HTERT RPE-1 (cell line): Measurements from ENCODE around the gene CCL1.

ENCODE experiments used
- in situ Hi-C: fragments of 300-500 bp; cut with MboI; formaldehyde crosslinking; loops from 4 replicates; pipeline ENCODE4 v1.14.3; 2020; ENCODE audit warnings: low sequenced_read_pairs

CCL1 gene, protein sequence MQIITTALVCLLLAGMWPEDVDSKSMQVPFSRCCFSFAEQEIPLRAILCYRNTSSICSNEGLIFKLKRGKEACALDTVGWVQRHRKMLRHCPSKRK

DNA sequence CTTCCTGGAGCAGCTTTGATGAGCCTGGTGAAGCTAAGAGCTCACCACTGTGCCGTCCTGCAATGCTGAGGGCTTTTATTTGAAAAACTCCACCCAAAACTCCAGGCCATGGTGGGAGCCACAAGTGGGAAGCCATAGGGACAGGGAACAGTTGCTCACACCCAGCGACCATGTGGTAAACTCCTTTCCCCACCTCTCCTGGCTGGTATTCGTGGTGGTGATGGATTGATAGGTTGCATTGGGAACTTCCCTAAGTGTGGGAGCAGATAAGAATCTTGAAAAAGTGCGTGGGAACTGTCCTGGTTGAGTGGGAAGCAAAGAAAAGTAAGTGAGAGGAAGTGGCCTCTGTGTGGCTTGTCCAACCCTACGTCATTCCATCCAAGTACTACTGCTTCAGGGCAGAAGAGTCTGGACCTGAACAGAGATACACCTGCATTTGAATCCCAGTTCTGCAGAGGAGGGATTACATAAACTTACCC lies at the start of gene CCL1:
Gene CCL1 (minus strand): TSS at position 51 of the 479 bp plus-strand sequence. CDS start 72 bp downstream, outside the sequence.
- in situ Hi-C loops: no loop called here

DNA sequence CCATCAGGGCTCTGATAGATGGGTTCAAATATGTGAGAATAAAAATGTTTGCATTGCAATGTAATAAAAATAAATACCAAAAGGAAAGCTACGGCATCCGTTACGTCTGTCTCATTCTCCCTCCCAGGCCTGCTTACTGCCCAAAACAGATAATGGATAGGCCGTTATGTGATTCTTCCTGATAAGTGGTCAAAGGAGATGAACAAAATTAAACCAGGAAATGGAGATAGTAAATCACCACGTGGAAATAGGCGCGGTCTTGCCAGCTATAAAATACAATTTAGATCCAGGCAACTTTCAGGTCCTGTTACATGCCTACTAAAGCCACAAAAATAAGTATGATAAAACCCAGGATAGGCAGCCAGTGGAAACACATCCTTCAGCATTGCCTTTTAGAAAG lies 49.5 kb upstream of the CCL1 start:
- in situ Hi-C loops: no loop called here

DNA sequence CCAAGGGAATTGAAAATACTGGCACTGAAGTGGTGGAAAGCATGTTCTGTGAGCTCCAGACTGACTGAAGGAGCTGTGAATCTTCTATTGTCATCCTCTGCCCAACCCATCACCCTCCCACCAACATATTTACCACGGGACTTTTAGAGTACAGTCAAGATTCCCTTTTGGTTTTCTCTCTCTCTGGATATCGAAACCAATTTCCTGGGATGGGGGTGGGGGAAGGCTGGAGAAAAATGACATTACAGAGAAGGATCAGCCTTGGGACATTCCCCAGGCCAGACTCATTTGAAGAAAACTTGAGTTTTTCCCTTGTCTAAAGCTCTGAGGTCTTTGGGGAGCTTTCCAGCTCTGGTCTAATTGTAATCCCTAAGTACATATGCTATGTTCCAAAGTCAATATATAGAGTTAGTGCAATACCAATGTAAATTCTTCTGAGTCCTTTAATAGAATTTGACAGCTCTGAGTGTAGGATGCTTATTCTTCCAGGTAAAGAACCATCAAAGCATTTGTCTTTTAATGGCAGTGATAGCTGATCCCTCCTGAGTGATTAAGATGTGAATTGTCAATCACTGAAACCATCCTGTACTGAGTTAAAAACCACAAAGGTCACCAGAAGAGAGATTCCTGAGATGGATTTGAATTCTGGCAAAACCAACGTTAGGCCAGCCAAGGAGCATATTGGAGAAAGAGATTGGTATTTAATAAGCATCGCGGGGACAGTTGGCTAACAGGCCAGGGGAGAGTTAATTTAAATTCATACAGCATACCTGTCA lies 48.8 kb upstream of the CCL1 start:
- in situ Hi-C loops: no loop called here

DNA sequence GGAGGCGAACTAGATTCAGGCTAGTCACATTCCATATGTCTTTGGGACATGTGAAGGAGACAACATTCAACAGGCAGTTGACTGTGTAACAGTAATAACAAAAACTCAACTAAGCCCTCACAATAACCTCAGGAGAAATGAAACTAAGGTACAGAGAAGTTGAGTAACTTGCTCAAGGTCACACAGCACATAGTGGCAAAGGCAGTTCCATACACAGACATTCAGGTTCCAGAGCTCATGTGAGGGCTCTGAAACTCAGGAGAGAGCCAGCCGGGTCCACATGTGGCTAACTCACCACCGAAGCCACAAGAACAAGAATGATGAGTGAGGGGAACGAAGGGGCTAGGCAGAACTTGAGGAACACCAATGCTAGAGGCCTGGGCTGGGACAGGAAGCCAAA lies 46.3 kb upstream of the CCL1 start:
- in situ Hi-C loops: no loop called here

DNA sequence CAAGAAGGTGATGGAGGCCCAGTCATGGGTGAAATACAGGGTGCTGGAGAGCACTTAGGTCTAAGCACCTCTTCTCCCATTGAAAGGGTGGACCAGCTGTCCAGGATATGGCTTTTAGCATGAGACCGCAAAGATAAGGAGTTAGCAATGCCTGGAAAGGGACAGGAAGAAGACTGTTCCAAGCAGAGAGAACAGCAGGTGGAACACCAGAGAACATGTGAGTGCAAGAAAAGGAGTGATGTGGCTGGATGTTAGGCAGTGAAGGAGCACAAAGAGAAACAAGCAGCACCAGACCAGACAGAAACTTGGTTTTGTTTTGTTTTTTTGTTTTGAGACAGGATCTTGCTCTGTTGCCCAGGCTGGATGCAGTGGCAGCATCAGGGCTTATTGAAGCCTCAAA lies 45.4 kb upstream of the CCL1 start:
- in situ Hi-C loops: no loop called here

DNA sequence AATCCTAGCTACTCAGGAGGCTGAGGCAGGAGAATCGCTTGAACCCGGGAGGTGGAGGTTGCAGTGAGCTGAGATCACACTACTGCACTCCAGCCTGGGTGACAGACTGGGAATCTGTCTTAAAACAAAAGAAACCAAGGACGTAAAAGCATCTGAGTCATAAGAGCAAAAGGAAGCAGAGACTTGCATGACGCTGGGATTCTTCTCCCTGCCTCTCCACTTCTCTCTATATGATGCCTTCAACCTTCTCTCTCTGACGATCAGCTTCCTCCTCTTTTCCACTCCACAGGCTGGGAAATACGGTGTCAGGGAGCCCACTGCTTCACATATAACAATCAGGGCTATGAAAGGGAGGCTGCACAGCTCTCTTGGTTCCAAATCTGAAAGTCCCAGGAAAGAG lies 43.2 kb upstream of the CCL1 start:
- in situ Hi-C loops: no loop called here

DNA sequence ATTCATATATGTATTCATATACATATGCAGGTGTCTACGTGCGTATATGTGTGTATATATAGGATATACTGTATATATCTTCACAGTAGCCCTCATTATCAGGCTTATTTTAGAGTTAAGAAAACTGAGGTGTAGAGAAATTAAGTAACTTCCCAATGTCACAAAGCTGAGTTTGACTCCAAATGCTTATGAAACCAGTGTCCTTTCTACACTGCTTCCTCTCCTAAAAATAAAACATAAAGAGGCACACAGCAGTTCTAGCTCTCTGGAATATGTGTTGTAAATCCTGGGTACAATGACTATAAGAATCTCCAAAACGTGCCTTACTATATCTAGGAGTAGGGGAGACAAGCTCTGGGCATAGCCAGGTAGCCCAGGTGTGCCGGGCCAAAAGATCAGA lies 40.0 kb upstream of the CCL1 start:
- in situ Hi-C loops: no loop called here

DNA sequence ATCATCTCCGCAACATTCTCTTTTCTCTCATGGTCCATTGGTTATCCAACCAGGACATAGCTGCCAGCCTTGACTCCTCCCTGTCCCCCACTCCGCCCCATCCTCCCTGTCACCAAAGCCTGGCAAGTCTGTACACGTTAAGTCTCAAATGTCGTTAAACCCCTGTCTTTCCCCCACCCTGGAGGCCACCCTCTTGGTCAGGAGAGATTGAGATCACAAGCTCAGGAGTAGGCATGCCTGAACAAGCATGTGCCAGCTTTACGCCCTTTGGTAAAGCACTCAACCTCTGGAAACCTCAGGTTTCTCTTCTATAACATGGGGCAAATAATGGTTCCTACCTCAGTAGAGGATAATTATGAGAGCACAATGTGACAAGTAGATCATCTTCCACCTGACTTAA lies 38.1 kb upstream of the CCL1 start:
- in situ Hi-C loops: no loop called here

DNA sequence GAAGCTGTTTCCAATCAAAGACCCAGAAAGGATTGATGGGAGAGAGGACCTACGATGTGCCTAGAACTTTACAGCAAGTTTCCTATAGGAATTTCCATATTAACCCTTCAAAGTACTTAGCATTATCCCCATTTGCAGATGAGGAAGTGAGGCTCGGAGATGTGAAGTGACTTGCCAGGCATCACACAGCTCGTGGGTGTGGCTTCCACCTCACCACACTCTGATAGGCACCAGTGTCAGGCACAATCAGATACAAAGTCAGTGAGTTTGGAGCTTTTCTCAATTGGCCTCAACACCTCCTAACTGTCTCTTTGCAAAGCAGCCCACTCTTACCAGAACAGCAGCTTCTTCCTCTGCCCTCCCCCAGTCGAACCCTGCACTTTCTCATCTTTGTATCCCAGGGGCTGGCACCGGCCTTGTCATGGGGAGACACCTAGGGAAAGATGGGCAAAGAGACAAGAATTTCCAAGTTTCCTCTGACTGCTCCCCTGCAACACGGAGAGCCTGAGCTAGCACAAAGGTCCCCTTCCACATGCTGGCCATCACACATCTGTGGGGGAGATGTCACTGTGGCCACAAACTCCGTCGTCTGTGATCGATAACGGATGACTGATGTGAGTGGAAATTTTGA lies 37.4 kb upstream of the CCL1 start:
- in situ Hi-C loops: no loop called here

DNA sequence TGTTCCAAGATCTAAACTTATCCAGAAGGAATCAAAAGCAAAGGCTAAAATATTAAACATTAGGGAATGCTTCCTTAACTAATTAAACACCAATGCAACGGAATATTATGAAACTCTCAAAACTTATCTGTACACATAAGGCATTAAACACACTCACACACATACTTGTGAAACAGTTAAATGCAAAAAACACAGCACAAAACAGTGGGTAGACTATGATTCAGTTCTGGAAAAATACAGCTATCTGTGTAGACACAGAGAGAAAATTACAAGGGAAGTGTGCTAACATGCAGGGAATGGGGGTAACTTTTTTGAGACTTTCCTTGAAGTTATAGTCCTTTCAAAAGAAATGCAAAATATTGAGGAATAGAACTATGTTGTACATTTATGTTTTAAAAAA lies 36.7 kb upstream of the CCL1 start:
- in situ Hi-C loops: no loop called here

DNA sequence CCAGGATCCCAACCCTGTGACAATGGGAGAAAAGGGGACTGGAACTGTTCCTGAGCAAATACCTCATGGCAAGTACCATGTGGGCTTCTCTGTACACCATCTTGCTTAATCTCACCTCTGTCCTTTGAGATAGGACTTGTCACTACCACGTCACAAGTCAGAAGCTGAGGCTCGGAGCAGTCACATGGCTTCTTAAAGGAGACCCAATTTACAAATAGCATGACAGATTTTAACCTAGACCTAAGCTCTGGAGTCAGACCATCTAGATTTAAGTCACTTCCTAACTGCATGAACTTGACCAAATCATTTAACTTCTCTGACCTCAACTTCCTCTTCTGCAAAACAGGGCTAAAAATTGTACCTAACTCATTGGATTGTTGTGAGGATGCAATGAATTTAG lies 36.0 kb upstream of the CCL1 start:
- in situ Hi-C loops: no loop called here

DNA sequence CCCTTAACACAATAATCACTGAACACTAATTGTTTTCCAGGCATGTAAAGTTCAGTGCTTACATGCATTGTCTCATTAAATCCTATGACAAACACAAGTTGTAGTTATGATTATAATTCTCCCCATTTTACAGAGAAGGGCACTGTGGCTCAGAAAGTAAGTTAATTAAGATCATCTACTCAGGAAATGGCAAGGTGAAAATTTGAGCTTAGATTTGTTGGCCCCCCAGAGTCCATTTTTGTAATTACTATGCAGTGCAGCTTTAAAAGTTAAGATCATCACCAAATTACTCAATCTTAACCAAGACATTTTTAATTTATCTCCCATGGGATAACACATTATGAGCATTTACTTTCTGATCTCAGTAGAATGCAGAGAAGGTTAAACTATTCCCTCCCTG lies 34.2 kb upstream of the CCL1 start:
- in situ Hi-C loops: no loop called here

DNA sequence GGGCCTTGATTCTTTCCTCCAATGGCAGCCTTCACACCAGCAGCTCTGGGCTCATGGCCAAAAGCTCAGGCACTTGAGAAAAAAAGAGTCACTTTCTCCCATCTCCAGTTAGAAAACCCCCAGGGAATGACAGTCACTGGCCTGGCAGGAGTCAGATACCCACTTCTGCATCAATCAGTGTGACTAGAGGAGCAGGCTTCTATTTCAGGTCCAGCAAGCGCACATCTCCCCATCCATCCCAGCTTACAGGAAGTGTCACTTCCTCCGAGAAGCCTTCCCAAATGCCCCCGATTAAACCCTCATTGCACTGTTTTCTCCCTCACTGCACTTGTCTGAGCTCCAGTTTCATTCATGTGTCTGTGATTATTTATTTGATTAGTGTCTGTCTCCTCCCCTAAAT lies 30.4 kb upstream of the CCL1 start:
- in situ Hi-C loops: no loop called here

DNA sequence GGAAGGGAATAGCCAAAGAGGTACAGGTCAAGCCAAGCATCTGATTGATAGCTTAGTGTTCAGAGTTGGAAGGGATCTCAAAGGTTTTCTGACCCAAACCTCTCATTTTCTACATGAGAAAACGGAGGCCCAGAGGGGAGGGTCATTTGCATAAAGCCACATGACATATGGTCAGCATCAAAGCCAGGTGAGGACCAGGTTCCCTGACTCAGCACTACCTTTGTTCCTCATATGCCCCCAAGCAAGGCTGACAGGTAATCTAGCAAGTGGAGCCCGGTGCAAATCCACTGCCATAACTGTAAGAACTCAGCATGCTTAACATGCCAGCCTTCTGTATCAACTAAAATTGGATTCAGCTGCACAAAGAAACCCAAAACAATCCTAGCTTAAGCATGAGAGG lies 28.2 kb upstream of the CCL1 start:
- in situ Hi-C loops: no loop called here

DNA sequence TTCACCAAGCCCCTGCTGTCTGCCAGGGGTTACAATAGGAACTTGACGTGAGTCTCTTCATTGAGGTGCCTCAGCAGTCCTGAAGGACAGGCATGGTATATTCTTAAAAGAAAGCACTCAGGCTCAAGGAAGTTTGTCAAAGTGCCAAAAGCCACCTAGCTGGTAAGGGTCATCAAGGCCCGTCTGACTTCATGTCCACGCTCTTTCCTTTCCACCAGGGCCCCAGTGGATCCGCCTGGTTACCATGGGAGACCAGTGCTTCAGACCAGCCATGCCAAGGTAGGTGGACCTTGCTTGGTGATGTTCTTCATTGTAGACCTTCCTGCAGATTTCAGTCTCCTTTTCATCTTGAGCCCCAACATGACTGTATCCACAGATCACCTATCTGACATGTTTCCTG lies 27.6 kb upstream of the CCL1 start:
- in situ Hi-C loops: no loop called here

DNA sequence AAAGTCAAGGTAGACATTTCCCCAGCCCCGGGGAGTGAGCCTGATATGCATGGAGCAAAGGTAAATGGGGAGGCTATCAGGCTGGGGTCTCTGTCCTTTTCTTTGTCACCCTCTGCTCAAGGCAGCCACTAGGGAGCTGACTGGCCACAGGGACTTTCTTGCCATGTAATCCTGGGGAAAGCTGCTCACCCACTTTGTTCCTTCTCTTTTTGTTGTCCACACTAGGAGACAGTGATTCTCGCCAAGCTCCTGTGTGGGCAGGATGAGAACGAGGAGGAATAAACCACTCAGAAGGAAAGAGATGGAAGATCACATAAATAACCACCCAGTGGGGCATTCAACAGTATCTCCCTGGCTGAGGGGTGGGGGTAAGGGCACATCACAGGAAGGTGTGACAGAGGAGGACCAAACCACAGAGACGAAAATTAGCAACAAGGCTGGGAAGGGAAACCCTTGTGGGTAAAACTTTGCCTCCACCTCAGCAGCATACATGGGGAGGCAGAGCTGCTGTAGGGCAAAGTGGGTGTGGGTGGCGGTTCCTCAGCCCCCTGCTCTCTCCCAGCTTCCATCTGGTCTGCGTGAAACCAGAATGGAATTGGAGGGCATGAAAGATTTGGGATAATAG lies 26.2 kb upstream of the CCL1 start:
- in situ Hi-C loops: no loop called here

DNA sequence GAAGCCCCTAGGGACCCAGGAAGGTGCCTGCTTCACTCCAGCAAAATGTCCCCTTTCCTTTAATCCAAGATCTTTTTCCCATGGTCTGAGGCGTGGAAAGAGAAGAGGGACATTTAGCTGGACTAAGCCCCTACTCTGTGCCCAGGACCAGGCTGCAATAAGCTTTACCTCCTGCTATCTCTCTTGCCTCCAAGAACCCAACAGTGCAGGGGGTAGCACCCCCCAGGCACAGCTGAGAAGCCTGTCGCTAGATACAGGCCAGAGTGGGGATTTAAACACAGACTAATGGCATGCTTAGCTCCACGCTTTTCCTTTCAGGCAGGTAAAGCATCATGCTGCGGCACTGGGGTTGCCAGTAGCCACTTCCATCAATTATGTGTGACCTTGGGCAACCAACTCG lies 24.5 kb upstream of the CCL1 start:
- in situ Hi-C loops: no loop called here

DNA sequence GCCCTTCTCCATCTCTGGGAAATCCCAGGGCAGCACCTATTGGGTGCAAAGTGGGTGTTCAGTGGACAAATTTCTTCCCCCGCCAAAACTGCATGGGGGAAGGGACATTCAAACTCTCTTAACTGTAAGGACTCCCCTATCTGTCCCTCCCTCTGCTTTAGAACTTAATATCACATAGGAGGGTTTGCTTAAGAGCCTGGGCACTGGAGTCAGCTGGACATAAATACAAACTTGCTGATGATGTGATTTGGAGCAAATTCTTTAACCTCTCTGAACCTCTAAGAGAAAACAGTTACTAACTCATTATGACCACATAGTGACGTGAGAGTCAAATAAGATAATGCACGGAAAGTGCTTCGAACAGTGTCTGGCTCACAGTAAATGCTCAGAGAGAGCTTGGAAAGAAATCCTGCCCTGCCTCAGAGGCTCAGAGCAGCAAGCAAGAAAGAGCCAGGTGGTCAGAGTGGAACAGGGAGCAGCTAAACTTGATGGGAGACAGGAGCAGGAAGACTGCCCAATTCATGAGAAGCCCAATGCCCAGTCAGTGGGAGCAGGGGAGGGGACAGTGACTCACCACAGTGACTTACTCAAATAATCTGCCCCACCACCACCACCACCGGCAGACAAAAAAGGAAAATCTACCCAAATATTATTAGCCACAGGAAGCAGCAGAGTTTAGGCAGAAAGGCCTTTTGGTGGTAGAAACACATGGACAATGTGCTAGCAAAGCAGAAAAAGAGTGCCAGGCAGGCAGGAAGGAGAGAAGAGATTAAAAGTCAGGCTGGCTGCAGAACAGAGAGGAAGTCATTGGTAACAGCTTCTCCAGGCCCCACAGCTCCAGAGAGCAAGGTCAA lies 23.9 kb upstream of the CCL1 start:
- in situ Hi-C loops: no loop called here

DNA sequence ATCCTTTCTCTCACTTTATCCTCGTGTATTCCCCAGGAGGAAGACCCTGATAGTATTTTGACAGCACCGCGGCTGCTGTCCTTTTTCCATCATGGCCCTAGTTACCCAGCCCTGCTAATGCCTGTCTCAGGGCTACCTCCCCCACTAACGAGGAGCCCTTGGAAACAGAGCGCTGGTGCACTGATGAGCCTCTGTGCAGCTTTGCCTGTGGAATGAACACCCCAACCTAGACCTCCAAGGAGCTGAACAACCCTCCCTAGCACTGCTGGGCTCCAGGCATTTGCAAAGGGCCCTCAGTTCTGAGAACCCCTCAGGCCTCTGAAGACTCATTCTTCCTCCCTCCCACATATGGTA lies 23.3 kb upstream of the CCL1 start:
- in situ Hi-C loops: no loop called here

DNA sequence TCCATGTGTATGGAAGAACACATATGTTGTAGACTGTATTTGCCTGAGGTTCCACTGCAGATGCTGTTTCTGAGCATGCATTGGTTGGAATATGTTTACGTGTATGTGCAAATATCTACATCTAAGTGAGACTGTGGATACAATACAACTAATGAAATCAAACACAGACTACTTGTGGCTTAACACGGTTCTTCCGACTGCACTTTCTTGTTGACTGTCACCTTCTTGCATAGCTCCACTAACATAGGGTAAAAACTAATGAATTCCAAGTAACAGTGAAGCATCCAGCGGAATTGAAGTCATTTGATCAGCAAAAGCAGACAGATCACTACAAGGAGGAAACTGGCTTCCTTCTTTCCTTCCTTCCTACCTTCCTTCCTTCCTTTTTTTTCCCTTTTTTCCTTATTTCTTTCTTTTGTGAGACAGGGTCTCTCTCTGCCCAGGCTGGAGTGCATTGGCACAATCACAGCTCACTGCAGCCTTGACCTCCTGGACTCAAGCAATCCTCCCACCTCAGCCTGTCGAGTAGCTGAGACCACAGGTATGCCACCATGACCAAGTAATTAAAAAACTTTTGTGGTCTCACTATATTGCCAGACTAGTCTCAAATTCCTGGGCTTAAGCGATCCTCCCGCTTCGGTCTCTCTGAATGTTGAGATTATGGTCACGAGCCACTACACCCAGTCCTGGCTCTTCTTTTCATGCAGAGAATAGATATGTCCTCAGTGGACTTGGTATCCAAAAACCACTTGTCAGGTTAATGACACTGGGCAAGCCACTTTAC lies 22.0 kb upstream of the CCL1 start:
- in situ Hi-C loops: no loop called here
